ENCODE measurements around the gene RHOB.

The RHOB gene

GRCh38 chr2:20425884-20426283 is 21.0 kb upstream of the RHOB start:
- Histone ChIP-seq H3K4me2 (ENCODE audit: low read length) (no peak overlapping the region), H3K4me3 (ENCODE audit: low read length) (no peak overlapping the region), H3K27ac (ENCODE audit: low read depth, low read length) (no peak overlapping the region), H3K4me1 (ENCODE audit: control insufficient read depth, low read length) (peaks cover 26% of the 10 kb centered on the region), H3K79me2 (ENCODE audit: control insufficient read depth, low read length) (no peaks in the 10 kb centered on the region), H3F3A (ENCODE audit: control insufficient read depth, insufficient read depth) (no peaks in the 10 kb centered on the region), H3K9me2 (replicated peaks; ENCODE audit: control insufficient read depth, low read length) (no peaks in the 10 kb centered on the region), H3K36me3 (ENCODE audit: control insufficient read depth, low read length) (no peaks in the 10 kb centered on the region), H3K27me3 (ENCODE audit: control insufficient read depth, low read length) (0 out of 2 replicates have a peak, but pooled peaks cover under 1% of the 10 kb centered on the region), H4K20me1 (ENCODE audit: control insufficient read depth, insufficient read depth, low read depth, low read length) (no peaks in the 10 kb centered on the region), H3K9me3 (ENCODE audit: control insufficient read depth, insufficient read depth, low read length) (no peaks in the 10 kb centered on the region)
- no peak for TF ChIP-seq CTCF (IDR thresholded peaks at IDR 0.05; ENCODE audit: low read depth, low read length, poor library complexity, severe bottlenecking)
- TF ChIP-seq EZH2phosphoT487 (IDR thresholded peaks at IDR 0.05; ENCODE audit: borderline replicate concordance, low read length), result no peak

GRCh38 chr2:20427931-20428526 is 18.8 kb upstream of the RHOB start:
- no peaks in the 10 kb centered on the region for H3K79me2 ChIP-seq (ENCODE audit: control insufficient read depth, low read length)
- no peaks in the 10 kb centered on the region for H3K36me3 ChIP-seq (ENCODE audit: control insufficient read depth, low read length)
- H3K4me1 ChIP-seq (ENCODE audit: control insufficient read depth, low read length), result peaks cover 26% of the 10 kb centered on the region
- 0 out of 2 replicates have a peak, but pooled peaks cover 5% of the 10 kb centered on the region for H3K27me3 ChIP-seq (ENCODE audit: control insufficient read depth, low read length)
- no peaks in the 10 kb centered on the region for H3K9me2 ChIP-seq (replicated peaks; ENCODE audit: control insufficient read depth, low read length)
- TF ChIP-seq CTCF (IDR thresholded peaks at IDR 0.05; ENCODE audit: low read depth, low read length, poor library complexity, severe bottlenecking) (no peak), EZH2phosphoT487 (IDR thresholded peaks at IDR 0.05; ENCODE audit: borderline replicate concordance, low read length) (no peak)
- H3K4me2 ChIP-seq (ENCODE audit: low read length), result no peak overlapping the region
- no peak overlapping the region for H3K4me3 ChIP-seq (ENCODE audit: low read length)
- no peaks in the 10 kb centered on the region for H4K20me1 ChIP-seq (ENCODE audit: control insufficient read depth, insufficient read depth, low read depth, low read length)
- H3K27ac ChIP-seq (ENCODE audit: low read depth, low read length), result no peak overlapping the region
- H3K9me3 ChIP-seq (ENCODE audit: control insufficient read depth, insufficient read depth, low read length), result no peaks in the 10 kb centered on the region
- no peaks in the 10 kb centered on the region for H3F3A ChIP-seq (ENCODE audit: control insufficient read depth, insufficient read depth)

- Histone ChIP-seq H3F3A (ENCODE audit: control insufficient read depth, insufficient read depth) (no peaks in the 10 kb centered on the region), H3K27me3 (ENCODE audit: control insufficient read depth, low read length) (0 out of 2 replicates have a peak, but pooled peaks cover 5% of the 10 kb centered on the region), H3K4me3 (ENCODE audit: low read length) (no peak overlapping the region), H3K4me1 (ENCODE audit: control insufficient read depth, low read length) (peaks cover 26% of the 10 kb centered on the region), H3K9me2 (replicated peaks; ENCODE audit: control insufficient read depth, low read length) (no peaks in the 10 kb centered on the region), H3K4me2 (ENCODE audit: low read length) (no peak overlapping the region), H3K27ac (ENCODE audit: low read depth, low read length) (no peak overlapping the region), H3K9me3 (ENCODE audit: control insufficient read depth, insufficient read depth, low read length) (no peaks in the 10 kb centered on the region), H3K79me2 (ENCODE audit: control insufficient read depth, low read length) (no peaks in the 10 kb centered on the region), H4K20me1 (ENCODE audit: control insufficient read depth, insufficient read depth, low read depth, low read length) (no peaks in the 10 kb centered on the region), H3K36me3 (ENCODE audit: control insufficient read depth, low read length) (no peaks in the 10 kb centered on the region)
- TF ChIP-seq EZH2phosphoT487 (IDR thresholded peaks at IDR 0.05; ENCODE audit: borderline replicate concordance, low read length), result no peak
Observed at GRCh38 chr2:20428717-20429490, 18.0 kb upstream of the RHOB start.

- no peaks in the 10 kb centered on the region for H4K20me1 ChIP-seq (ENCODE audit: control insufficient read depth, insufficient read depth, low read depth, low read length)
- H3K4me3 ChIP-seq (ENCODE audit: low read length), result no peak overlapping the region
- H3K9me3 ChIP-seq (ENCODE audit: control insufficient read depth, insufficient read depth, low read length), result no peaks in the 10 kb centered on the region
- H3F3A ChIP-seq (ENCODE audit: control insufficient read depth, insufficient read depth), result no peaks in the 10 kb centered on the region
- H3K4me1 ChIP-seq (ENCODE audit: control insufficient read depth, low read length), result peaks cover 20% of the 10 kb centered on the region
- no peak overlapping the region for H3K4me2 ChIP-seq (ENCODE audit: low read length)
- no peak overlapping the region for H3K27ac ChIP-seq (ENCODE audit: low read depth, low read length)
- no peaks in the 10 kb centered on the region for H3K36me3 ChIP-seq (ENCODE audit: control insufficient read depth, low read length)
- TF ChIP-seq EZH2phosphoT487 (IDR thresholded peaks at IDR 0.05; ENCODE audit: borderline replicate concordance, low read length) (no peak), CTCF (IDR thresholded peaks at IDR 0.05; ENCODE audit: low read depth, low read length, poor library complexity, severe bottlenecking) (no peak)
- no peaks in the 10 kb centered on the region for H3K9me2 ChIP-seq (replicated peaks; ENCODE audit: control insufficient read depth, low read length)
- no peaks in the 10 kb centered on the region for H3K79me2 ChIP-seq (ENCODE audit: control insufficient read depth, low read length)
- H3K27me3 ChIP-seq (ENCODE audit: control insufficient read depth, low read length), result 0 out of 2 replicates have a peak, but pooled peaks cover 8% of the 10 kb centered on the region
Observed at GRCh38 chr2:20429528-20429927, 17.3 kb upstream of the RHOB start.
